ENCODE measurements around the gene RNF220.

GRCh38 chr1:44628962-44629756 lies 224.1 kb downstream of the RNF220 start:
- TF ChIP-seq CTCF (optimal IDR thresholded peaks at IDR 0.05 in 1 of 3, IDR thresholded peaks at IDR 0.05 in 1 of 3, conservative IDR thresholded peaks at IDR 0.05 in 1 of 3; ENCODE audit: extremely low read depth in 1 of 3, insufficient read depth in 2 of 3, low read length in 3 of 3): no peak
- no peak for TF ChIP-seq EZH2 (IDR thresholded peaks at IDR 0.05; ENCODE audit: low read length)
